Epithelial cell of proximal tubule (primary cell): ENCODE data around the gene TMEM184A. TPM values are rescaled to one million over a fixed set of nuclear protein-coding genes. Genes with fewer than 3 reads are reported as not detected.

Experiments
- DNase-seq: peaks from one replicate; pipeline ENCODE4 v3.0.0-alpha.2; 2011; ENCODE audit warnings: low read depth
- H3K4me3 ChIP-seq: 2 replicates; pipeline ENCODE4 v1.5.1; 2011; ENCODE audit warnings: low read depth, mild to moderate bottlenecking, low read length
- total RNA-seq: library from RNA; depleted of rRNA; stranded (reverse); fragments of >200 nt; gene quantifications from 2 replicates; pipeline ENCODE4 v1.2.3, GENCODE V29; 2015
- TF ChIP-seq, protein P1 (sequence below): conservative IDR thresholded peaks from 2 replicates; pipeline ENCODE4 v1.5.1; 2012; ENCODE audit warnings: low read depth, mild to moderate bottlenecking, low read length

The TMEM184A gene
- total RNA-seq, 1 donor from 2014 or later: 3.6 TPM

DNA sequence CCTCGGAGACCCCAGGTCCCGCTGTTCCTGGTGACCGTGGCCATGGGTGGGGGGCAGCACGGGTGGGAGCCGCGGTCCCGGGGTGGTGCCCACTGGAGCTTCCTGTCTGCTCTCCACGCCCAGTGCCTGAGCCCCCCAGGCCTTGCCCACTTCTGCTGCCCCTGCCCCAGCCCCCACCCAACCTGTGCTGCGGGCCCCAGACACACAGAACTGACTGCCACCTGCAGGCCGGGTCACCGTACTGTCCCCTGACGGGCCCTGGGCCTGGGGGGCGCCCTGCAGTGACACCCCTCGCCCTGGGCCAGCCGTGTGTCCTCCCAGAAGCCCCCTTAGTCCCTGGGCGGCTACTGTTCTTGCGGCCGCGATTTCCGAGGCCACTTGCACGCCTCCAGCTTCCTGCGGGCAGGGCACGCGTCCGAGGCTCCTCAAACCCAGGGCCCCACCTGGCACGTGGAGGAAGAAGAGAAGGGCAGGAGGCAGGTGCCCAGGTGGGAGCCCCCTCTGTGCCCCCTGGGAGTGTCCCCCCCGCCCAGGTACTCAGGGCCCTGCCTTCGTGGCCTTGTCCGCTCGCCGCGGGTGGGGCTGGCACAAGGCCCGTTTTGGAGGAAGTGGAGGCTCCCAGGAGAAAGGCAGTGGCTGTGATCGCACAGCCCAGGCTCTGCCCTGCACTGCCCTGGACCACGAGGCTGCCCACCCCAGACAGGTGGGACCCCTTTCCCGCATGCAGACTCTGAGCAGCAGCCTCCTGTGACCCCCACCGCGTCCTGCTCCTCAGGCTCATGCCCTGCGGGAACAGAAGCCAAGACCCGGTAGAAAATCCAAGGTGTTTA, 10.4 kb downstream of the TMEM184A start:
- TF ChIP-seq, protein P1, sequence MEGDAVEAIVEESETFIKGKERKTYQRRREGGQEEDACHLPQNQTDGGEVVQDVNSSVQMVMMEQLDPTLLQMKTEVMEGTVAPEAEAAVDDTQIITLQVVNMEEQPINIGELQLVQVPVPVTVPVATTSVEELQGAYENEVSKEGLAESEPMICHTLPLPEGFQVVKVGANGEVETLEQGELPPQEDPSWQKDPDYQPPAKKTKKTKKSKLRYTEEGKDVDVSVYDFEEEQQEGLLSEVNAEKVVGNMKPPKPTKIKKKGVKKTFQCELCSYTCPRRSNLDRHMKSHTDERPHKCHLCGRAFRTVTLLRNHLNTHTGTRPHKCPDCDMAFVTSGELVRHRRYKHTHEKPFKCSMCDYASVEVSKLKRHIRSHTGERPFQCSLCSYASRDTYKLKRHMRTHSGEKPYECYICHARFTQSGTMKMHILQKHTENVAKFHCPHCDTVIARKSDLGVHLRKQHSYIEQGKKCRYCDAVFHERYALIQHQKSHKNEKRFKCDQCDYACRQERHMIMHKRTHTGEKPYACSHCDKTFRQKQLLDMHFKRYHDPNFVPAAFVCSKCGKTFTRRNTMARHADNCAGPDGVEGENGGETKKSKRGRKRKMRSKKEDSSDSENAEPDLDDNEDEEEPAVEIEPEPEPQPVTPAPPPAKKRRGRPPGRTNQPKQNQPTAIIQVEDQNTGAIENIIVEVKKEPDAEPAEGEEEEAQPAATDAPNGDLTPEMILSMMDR: no peak
- no peak overlapping the region for H3K4me3 ChIP-seq
- DNase-seq: no peak

DNA sequence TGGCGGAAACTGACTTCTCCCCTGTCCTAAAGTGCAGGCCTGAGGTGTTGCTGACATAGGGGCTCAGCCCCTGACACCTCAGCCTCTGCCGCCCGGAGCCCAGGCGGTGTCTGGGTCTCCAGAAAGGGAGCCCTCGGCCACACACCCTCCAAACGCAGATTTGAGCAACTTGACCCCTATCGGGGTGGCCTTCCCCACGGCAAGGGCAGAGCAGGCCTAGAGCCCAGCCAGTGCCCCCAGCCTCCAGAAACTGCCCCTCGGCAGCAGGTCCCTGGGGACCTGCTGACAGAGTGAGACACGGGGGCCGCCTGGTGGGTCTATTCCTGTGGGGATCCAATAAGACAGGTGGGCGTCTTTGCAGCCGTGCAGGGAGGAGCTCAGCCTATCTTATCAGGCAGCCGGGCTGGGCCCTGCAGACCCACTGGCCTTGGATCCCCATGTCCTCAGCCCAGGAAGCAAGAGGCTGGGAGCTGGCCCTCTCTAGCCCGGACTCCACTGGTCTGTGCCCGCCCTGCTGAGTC, 11.0 kb downstream of the TMEM184A start:
- DNase-seq: no peak
- TF ChIP-seq, protein P1: no peak
- no peak overlapping the region for H3K4me3 ChIP-seq

DNA sequence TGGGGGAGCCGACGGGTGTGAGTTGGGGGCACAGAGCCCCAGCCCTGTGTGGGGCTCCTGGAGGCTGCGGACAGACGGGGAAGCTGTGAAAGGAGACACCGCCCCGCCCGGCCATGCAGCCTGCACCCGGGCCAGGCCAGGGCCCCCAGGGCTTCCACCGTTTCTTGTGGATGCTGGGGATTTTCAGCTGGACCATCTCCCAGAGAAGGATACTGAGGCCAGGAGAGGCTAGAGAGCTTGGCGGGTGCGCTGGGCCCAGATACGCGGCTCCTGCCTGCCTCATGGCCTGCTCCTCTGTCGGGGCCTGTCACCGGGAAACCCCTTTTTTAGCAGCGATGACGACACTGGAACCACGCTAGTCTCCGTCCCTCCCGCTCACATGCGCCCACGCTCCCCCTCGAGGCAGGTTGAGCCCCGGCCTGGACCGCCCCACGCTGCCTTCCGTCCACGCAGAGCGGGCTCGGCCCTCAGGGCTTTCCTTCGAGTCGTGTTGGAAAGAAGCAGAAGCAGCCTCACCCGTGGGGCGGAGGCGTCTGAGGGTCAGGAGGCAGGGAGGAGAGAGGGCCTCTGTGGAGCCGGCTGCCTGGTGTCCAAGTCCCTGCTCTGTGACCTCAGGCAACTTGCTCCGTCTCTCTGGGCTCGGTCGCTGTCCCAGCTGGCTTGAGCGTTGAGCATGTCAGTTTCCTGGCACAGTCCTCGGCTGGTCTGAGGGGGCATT, 11.7 kb downstream of the TMEM184A start:
- DNase-seq: no peak
- TF ChIP-seq, protein P1: no peak
- H3K4me3 ChIP-seq: no peak overlapping the region

DNA sequence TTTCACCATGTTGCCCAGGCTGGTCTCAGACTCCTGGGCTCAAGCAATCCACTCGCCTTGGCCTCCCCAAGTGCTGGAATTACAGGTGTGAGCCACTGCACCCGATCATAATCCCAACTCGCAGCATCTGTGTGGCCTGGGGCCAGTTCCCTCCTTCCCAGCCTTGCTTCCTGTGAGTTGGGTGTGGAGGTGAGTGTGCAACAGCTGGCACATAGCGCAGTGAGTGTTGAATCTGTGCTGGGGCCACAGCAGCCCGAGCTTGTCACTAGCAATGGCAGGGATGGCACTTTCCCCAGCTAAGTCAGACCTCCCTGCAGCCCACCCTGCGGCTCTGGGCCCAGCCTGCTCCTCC, 12.2 kb downstream of the TMEM184A start:
- no peak overlapping the region for H3K4me3 ChIP-seq
- DNase-seq: no peak
- TF ChIP-seq, protein P1: no peak

- DNase-seq: no peak
- TF ChIP-seq, protein P1: no peak
- H3K4me3 ChIP-seq: no peak overlapping the region
Observed at GRCh38 chr7:1542841-1543747, 12.9 kb downstream of the TMEM184A start.

DNA sequence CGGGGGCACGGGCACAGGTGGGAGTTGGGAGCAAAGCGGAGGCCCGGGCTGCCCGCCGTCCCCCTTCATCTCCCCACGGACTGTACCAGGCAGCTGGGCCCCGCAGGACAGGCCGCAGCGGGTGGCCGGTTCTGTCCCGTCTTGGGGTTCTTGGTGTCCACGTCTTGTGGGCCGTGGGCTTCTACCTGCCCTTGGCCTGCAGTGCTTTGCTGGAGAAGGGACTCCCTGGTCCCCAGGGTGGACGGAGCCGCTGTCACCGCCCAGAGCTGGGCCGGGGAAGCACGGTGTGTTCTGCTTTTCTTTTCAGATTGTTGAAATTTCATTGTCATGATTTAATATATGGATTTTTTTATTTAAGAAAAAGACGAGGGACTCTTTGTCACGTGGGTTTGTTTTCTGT, 13.7 kb downstream of the TMEM184A start:
- TF ChIP-seq, protein P1: no peak
- no peak for DNase-seq
- H3K4me3 ChIP-seq: no peak overlapping the region
